ENCODE data around the gene MIEF2. TPM values are rescaled to one million over a fixed set of nuclear protein-coding genes. Genes with fewer than 3 reads are reported as not detected.

MIEF2 gene
- total RNA-seq, 1 experiment from 2014 or later, result 29.6 TPM

- Histone ChIP-seq H3K27me3 (ENCODE audit: insufficient read depth, low read depth) (no peaks in the 10 kb centered on the region), H3K9me3 (ENCODE audit: insufficient read depth, low read depth) (no peaks in the 10 kb centered on the region), H3K36me3 (ENCODE audit: low read depth) (no peaks in the 10 kb centered on the region), H3K27ac (no peak overlapping the region), H3F3A (ENCODE audit: insufficient read depth, low read depth) (peaks cover 3% of the 10 kb centered on the region; the same call in 1 of the 2 replicates), H3K4me3 (no peak overlapping the region), H3K79me2 (ENCODE audit: low read depth) (peaks cover 11% of the 10 kb centered on the region), H4K20me1 (ENCODE audit: insufficient read depth) (0 out of 2 replicates have a peak, but pooled peaks cover 3% of the 10 kb centered on the region), H2AFZ (no peak overlapping the region), H3K4me1 (replicated peaks; ENCODE audit: insufficient read depth) (peaks cover 20% of the 10 kb centered on the region), H3K9me2 (ENCODE audit: insufficient read depth) (no peaks in the 10 kb centered on the region), H3K4me2 (no peak overlapping the region)
- POLR2A ChIA-PET (ENCODE audit: unreplicated experiment), result no interaction called here
- BruUV-seq (replicated peaks), result no TSS peak
- intact Hi-C loops (cut with micrococcal nuclease; ENCODE audit: unreplicated experiment), result no loop called here
- no peak for TF ChIP-seq CTCF (conservative IDR thresholded peaks at IDR 0.05)
- TF ChIP-seq EZH2 (IDR thresholded peaks at IDR 0.05; ENCODE audit: low read depth), result no peak
- no peak for DNase-seq
- CTCF ChIA-PET, result no interaction called here
These were observed 29.3 kb upstream of the MIEF2 start for GRCh38 chr17:18231164-18231563.

GRCh38 chr17:18233803-18234518 lies 26.5 kb upstream of the MIEF2 start:
- TF ChIP-seq CTCF (conservative IDR thresholded peaks at IDR 0.05), result no peak
- no peak for TF ChIP-seq EZH2 (IDR thresholded peaks at IDR 0.05; ENCODE audit: low read depth)
- Histone ChIP-seq H3K4me3 (no peak overlapping the region), H3K9me2 (ENCODE audit: insufficient read depth) (no peaks in the 10 kb centered on the region), H3K27me3 (ENCODE audit: insufficient read depth, low read depth) (no peaks in the 10 kb centered on the region), H4K20me1 (ENCODE audit: insufficient read depth) (0 out of 2 replicates have a peak, but pooled peaks cover 3% of the 10 kb centered on the region), H2AFZ (no peak overlapping the region), H3K9me3 (ENCODE audit: insufficient read depth, low read depth) (no peaks in the 10 kb centered on the region), H3K79me2 (ENCODE audit: low read depth) (no peaks in the 10 kb centered on the region), H3K27ac (no peak overlapping the region), H3K36me3 (ENCODE audit: low read depth) (no peaks in the 10 kb centered on the region), H3F3A (ENCODE audit: insufficient read depth, low read depth) (peaks cover 7% of the 10 kb centered on the region; the same call in 1 of the 2 replicates), H3K4me1 (replicated peaks; ENCODE audit: insufficient read depth) (peaks cover 17% of the 10 kb centered on the region), H3K4me2 (no peak overlapping the region)
- intact Hi-C loops (cut with micrococcal nuclease; ENCODE audit: unreplicated experiment), result no loop called here
- CTCF ChIA-PET, result no interaction called here
- no peak for DNase-seq
- POLR2A ChIA-PET (ENCODE audit: unreplicated experiment), result no interaction called here
- BruUV-seq (replicated peaks), result no TSS peak

GRCh38 chr17:18234853-18235380 lies 25.5 kb upstream of the MIEF2 start:
- POLR2A ChIA-PET (ENCODE audit: unreplicated experiment), result interaction anchor here (0.6 kb wide), 2 partner anchors 34 to 55 kb away, joined by 4 to 15 read pairs; no protein-coding TSS in a partner anchor

More at GRCh38 chr17:18234853-18235380, 25.5 kb upstream of the MIEF2 start:
- Histone ChIP-seq H3K9me2 (ENCODE audit: insufficient read depth) (no peaks in the 10 kb centered on the region), H3K79me2 (ENCODE audit: low read depth) (no peaks in the 10 kb centered on the region), H3F3A (ENCODE audit: insufficient read depth, low read depth) (peaks cover 7% of the 10 kb centered on the region; the same call in 1 of the 2 replicates), H3K36me3 (ENCODE audit: low read depth) (no peaks in the 10 kb centered on the region), H3K4me3 (no peak overlapping the region), H3K4me2 (peak overlapping the region; percentile 46), H3K27me3 (ENCODE audit: insufficient read depth, low read depth) (no peaks in the 10 kb centered on the region), H4K20me1 (ENCODE audit: insufficient read depth) (0 out of 2 replicates have a peak, but pooled peaks cover 3% of the 10 kb centered on the region), H3K9me3 (ENCODE audit: insufficient read depth, low read depth) (no peaks in the 10 kb centered on the region), H3K4me1 (replicated peaks; ENCODE audit: insufficient read depth) (peaks cover 17% of the 10 kb centered on the region), H2AFZ (no peak overlapping the region), H3K27ac (peak overlapping the region; percentile 46)
- intact Hi-C loops (cut with micrococcal nuclease; ENCODE audit: unreplicated experiment), result no loop called here
- TF ChIP-seq CTCF (conservative IDR thresholded peaks at IDR 0.05) (no peak), EZH2 (IDR thresholded peaks at IDR 0.05; ENCODE audit: low read depth) (no peak)
- no peak for DNase-seq
- no TSS peak for BruUV-seq (replicated peaks)
- CTCF ChIA-PET, result no interaction called here
